Measurements from ENCODE around the gene PPP1R12C. TPM values are rescaled to one million over a fixed set of nuclear protein-coding genes. Genes with fewer than 3 reads are reported as not detected.

The PPP1R12C gene
- total RNA-seq, 4 donors from 2014 or later = 43.5 to 288 (median 116) TPM

GRCh38 chr19:55042344-55042678 is 75.1 kb downstream of the PPP1R12C start:
- Histone ChIP-seq H3K4me3 (no peak overlapping the region), H3K27ac (no peak overlapping the region), H3K27me3 (no peaks in the 10 kb centered on the region), H3K36me3 (no peaks in the 10 kb centered on the region), H3K4me1 (no peaks in the 10 kb centered on the region), H3K9me3 (no peaks in the 10 kb centered on the region)
- TF ChIP-seq, protein P1, sequence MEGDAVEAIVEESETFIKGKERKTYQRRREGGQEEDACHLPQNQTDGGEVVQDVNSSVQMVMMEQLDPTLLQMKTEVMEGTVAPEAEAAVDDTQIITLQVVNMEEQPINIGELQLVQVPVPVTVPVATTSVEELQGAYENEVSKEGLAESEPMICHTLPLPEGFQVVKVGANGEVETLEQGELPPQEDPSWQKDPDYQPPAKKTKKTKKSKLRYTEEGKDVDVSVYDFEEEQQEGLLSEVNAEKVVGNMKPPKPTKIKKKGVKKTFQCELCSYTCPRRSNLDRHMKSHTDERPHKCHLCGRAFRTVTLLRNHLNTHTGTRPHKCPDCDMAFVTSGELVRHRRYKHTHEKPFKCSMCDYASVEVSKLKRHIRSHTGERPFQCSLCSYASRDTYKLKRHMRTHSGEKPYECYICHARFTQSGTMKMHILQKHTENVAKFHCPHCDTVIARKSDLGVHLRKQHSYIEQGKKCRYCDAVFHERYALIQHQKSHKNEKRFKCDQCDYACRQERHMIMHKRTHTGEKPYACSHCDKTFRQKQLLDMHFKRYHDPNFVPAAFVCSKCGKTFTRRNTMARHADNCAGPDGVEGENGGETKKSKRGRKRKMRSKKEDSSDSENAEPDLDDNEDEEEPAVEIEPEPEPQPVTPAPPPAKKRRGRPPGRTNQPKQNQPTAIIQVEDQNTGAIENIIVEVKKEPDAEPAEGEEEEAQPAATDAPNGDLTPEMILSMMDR (IDR thresholded peaks at IDR 0.05) = no peak
- TF ChIP-seq POLR2A (IDR thresholded peaks at IDR 0.05) = no peak
- intact Hi-C loops (cut with DNase I; ENCODE audit: low total_unique reads) = no loop called here
- no peak for DNase-seq

GRCh38 chr19:55041627-55042343 is 75.7 kb downstream of the PPP1R12C start:
- no peaks in the 10 kb centered on the region for H3K36me3 ChIP-seq
- no peaks in the 10 kb centered on the region for H3K27me3 ChIP-seq
- no peak for TF ChIP-seq POLR2A (IDR thresholded peaks at IDR 0.05)
- TF ChIP-seq, protein P1 (IDR thresholded peaks at IDR 0.05) = no peak
- no peaks in the 10 kb centered on the region for H3K4me1 ChIP-seq
- intact Hi-C loops (cut with DNase I; ENCODE audit: low total_unique reads) = no loop called here
- H3K4me3 ChIP-seq = no peak overlapping the region
- H3K9me3 ChIP-seq = no peaks in the 10 kb centered on the region
- no peak for DNase-seq
- H3K27ac ChIP-seq = no peak overlapping the region

GRCh38 chr19:55041244-55041626 is 76.2 kb downstream of the PPP1R12C start:
- intact Hi-C loops (cut with DNase I; ENCODE audit: low total_unique reads) = no loop called here
- H3K4me1 ChIP-seq = no peaks in the 10 kb centered on the region
- no peak overlapping the region for H3K4me3 ChIP-seq
- H3K27ac ChIP-seq = no peak overlapping the region
- no peaks in the 10 kb centered on the region for H3K27me3 ChIP-seq
- TF ChIP-seq POLR2A (IDR thresholded peaks at IDR 0.05) = no peak
- TF ChIP-seq, protein P1 (IDR thresholded peaks at IDR 0.05) = no peak
- no peak for DNase-seq
- H3K9me3 ChIP-seq = no peaks in the 10 kb centered on the region
- H3K36me3 ChIP-seq = no peaks in the 10 kb centered on the region

Small RNA genes lying within 50 kb of the gene (microRNA-seq; reads per million reads assigned to microRNA genes)
- gene MIR7975 (ENCODE audit: borderline microRNAs expressed, borderline replicate concordance) = not detected

Small RNA genes lying within 50 kb of the gene (small RNA-seq; reads per million reads assigned to genes)
- gene MIR7975 (not detected), gene RF01210 (not detected)

Other genes starting within 250 kb of the PPP1R12C start
- 10 to 100 TPM in 1 of 4 donors, 1 to 10 TPM in 1, under 1 TPM in 2; 0.40 to 20.0 (median 1.4) TPM for gene FCAR, start 243.4 kb downstream of the PPP1R12C start, total RNA-seq
- 1 to 10 TPM in 1 of 4 donors, not detected in 3; 1.1 TPM for gene NCR1, start 211.5 kb downstream of the PPP1R12C start, total RNA-seq
- 1 to 10 TPM in 1 of 4 donors, not detected in 3; 1.4 TPM for gene NLRP7, start 170.1 kb downstream of the PPP1R12C start, total RNA-seq
- 1 to 10 TPM in 2 of 4 donors, not detected in 2; 1.2 to 8.4 TPM for gene NLRP2, start 151.3 kb downstream of the PPP1R12C start, total RNA-seq
- gene GP6, start 79.4 kb downstream of the PPP1R12C start, total RNA-seq = under 1 TPM in 2 of 4 donors, not detected in 2; 0.28 to 0.85 TPM
- gene RDH13, start 54.5 kb downstream of the PPP1R12C start, total RNA-seq = 10 to 100 TPM in 3 of 4 donors, 1 to 10 TPM in 1; 2.6 to 48.7 (median 17.1) TPM
- 10 to 100 TPM in 1 of 4 donors, 1 to 10 TPM in 2, not detected in 1; 4.2 to 22.4 (median 5.6) TPM for gene EPS8L1, start 41.8 kb downstream of the PPP1R12C start, total RNA-seq
- 1 to 10 TPM in 2 of 4 donors, not detected in 2; 2.5 to 9.3 TPM for gene TNNT1, start 31.6 kb upstream of the PPP1R12C start, total RNA-seq
- 1 to 10 TPM in 1 of 4 donors, under 1 TPM in 1, not detected in 2; 0.55 to 3.3 TPM for gene TNNI3, start 40.1 kb upstream of the PPP1R12C start, total RNA-seq
- 1 to 10 TPM in 3 of 4 donors, not detected in 1; 3.1 to 4.4 (median 3.9) TPM for gene DNAAF3, start 49.0 kb upstream of the PPP1R12C start, total RNA-seq
- under 1 TPM in 1 of 4 donors, not detected in 3; 0.35 TPM for gene SYT5, start 62.7 kb upstream of the PPP1R12C start, total RNA-seq
- 1 to 10 TPM in 2 of 4 donors, under 1 TPM in 1, not detected in 1; 0.29 to 3.8 (median 3.2) TPM for gene PTPRH, start 91.9 kb upstream of the PPP1R12C start, total RNA-seq
- gene TMEM86B, start 111.1 kb upstream of the PPP1R12C start, total RNA-seq = 1 to 10 TPM in 3 of 4 donors, not detected in 1; 1.8 to 7.9 (median 2.4) TPM
- gene PPP6R1, start 141.4 kb upstream of the PPP1R12C start, total RNA-seq = 10 to 100 TPM in 2 of 4 donors, 1 to 10 TPM in 2; 5.6 to 70.4 (median 16.3) TPM
- gene HSPBP1, start 162.5 kb upstream of the PPP1R12C start, total RNA-seq = 10 to 100 TPM in 3 of 4 donors, 1 to 10 TPM in 1; 1.3 to 37.4 (median 25.6) TPM
- 10 to 100 TPM in 2 of 4 donors, 1 to 10 TPM in 1, not detected in 1; 4.1 to 17.1 (median 12.0) TPM for gene BRSK1, start 166.4 kb upstream of the PPP1R12C start, total RNA-seq
- 1 to 10 TPM in 1 of 4 donors, not detected in 3; 2.6 TPM for gene TMEM150B, start 207.7 kb upstream of the PPP1R12C start, total RNA-seq
- gene KMT5C, start 222.2 kb upstream of the PPP1R12C start, total RNA-seq = 10 to 100 TPM; 12.4 to 65.6 (median 15.9) TPM
- 1 to 10 TPM in 1 of 4 donors, under 1 TPM in 1, not detected in 2; 0.14 to 4.6 TPM for gene COX6B2, start 237.1 kb upstream of the PPP1R12C start, total RNA-seq
- under 1 TPM in 1 of 4 donors, not detected in 3; 0.18 TPM for gene GARIN5B, start 245.6 kb upstream of the PPP1R12C start, total RNA-seq

Measured in uterus (tissue), 4 donors.